ENCODE results near the gene PTER.

DNA sequence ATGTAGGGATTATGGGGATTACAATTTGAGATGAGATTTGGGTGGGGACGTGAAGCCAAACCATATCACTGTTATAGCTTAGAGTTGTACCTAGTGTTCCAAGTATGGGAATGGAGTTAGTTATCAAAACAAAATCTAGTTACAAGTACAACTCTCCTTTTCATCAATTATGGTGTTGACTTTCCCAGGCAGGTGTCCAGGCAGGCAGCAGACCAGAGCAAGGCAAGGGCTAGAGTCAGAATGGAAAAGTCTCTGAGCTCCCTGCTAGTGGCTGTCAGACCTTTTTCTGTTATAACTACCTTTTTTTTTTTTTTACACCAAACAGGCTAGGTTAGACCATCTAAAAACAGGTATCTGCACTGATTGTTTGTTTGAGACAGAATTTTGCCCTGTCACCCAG, 29.2 kb downstream of the PTER start:
- TF ChIP-seq, protein P1, sequence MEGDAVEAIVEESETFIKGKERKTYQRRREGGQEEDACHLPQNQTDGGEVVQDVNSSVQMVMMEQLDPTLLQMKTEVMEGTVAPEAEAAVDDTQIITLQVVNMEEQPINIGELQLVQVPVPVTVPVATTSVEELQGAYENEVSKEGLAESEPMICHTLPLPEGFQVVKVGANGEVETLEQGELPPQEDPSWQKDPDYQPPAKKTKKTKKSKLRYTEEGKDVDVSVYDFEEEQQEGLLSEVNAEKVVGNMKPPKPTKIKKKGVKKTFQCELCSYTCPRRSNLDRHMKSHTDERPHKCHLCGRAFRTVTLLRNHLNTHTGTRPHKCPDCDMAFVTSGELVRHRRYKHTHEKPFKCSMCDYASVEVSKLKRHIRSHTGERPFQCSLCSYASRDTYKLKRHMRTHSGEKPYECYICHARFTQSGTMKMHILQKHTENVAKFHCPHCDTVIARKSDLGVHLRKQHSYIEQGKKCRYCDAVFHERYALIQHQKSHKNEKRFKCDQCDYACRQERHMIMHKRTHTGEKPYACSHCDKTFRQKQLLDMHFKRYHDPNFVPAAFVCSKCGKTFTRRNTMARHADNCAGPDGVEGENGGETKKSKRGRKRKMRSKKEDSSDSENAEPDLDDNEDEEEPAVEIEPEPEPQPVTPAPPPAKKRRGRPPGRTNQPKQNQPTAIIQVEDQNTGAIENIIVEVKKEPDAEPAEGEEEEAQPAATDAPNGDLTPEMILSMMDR (conservative IDR thresholded peaks at IDR 0.05; ENCODE audit: low read depth, low read length), result no peak
- TF ChIP-seq EZH2 (IDR thresholded peaks at IDR 0.05; ENCODE audit: low read length, unreplicated experiment), result no peak
